Measurements from ENCODE around the gene KIAA0825. TPM values are rescaled to one million over a fixed set of nuclear protein-coding genes. Genes with fewer than 3 reads are reported as not detected.

The KIAA0825 gene
- polyA plus RNA-seq, 1 donor from 2014 or later, result 5.1 TPM

DNA sequence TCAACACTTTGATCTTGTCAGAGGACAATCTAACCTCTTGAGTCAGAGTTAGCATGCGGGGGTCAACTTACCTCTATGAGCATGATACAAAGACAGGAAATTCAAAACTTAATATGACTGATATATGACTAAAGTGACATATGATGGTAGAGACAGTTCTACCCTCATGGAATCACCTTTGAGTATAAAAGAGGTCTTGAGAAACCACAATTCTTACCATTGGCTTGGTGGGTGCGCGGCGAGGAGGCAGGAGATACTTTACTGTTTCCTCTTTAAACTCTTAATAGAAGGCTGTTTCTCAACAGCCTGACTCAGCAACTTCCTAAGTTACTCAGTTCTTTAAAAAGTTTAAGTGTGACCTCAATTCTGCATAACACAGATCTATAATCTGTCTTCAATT is 372.8 kb downstream of the KIAA0825 start:
- Histone ChIP-seq H3K9me2 (ENCODE audit: insufficient read depth, low read length) (no peaks in the 10 kb centered on the region), H3F3A (ENCODE audit: insufficient read depth, low read length, poor library complexity, severe bottlenecking) (no peaks in the 10 kb centered on the region), H3K79me2 (replicated peaks; ENCODE audit: insufficient read depth, low read length) (no peaks in the 10 kb centered on the region), H3K9ac (ENCODE audit: low read length) (no peak overlapping the region), H3K27ac (ENCODE audit: low read length) (no peak overlapping the region), H2AFZ (ENCODE audit: low read depth, low read length) (no peak overlapping the region), H4K20me1 (ENCODE audit: insufficient read depth) (no peaks in the 10 kb centered on the region), H3K4me2 (ENCODE audit: low read length) (no peak overlapping the region), H3K4me3 (ENCODE audit: low read length) (no peak overlapping the region), H3K27me3 (ENCODE audit: insufficient read depth, low read depth, low read length) (no peaks in the 10 kb centered on the region), H3K9me3 (ENCODE audit: low read length) (no peaks in the 10 kb centered on the region), H3K36me3 (ENCODE audit: insufficient read depth, low read length) (no peaks in the 10 kb centered on the region)
- TF ChIP-seq SMC3 (conservative IDR thresholded peaks at IDR 0.05; ENCODE audit: poor library complexity), result no peak
- no peak for TF ChIP-seq TAF1 (IDR thresholded peaks at IDR 0.05; ENCODE audit: low read depth)
- no peak for TF ChIP-seq EP300 (conservative IDR thresholded peaks at IDR 0.05; ENCODE audit: poor library complexity, severe bottlenecking)
- TF ChIP-seq, protein P1, sequence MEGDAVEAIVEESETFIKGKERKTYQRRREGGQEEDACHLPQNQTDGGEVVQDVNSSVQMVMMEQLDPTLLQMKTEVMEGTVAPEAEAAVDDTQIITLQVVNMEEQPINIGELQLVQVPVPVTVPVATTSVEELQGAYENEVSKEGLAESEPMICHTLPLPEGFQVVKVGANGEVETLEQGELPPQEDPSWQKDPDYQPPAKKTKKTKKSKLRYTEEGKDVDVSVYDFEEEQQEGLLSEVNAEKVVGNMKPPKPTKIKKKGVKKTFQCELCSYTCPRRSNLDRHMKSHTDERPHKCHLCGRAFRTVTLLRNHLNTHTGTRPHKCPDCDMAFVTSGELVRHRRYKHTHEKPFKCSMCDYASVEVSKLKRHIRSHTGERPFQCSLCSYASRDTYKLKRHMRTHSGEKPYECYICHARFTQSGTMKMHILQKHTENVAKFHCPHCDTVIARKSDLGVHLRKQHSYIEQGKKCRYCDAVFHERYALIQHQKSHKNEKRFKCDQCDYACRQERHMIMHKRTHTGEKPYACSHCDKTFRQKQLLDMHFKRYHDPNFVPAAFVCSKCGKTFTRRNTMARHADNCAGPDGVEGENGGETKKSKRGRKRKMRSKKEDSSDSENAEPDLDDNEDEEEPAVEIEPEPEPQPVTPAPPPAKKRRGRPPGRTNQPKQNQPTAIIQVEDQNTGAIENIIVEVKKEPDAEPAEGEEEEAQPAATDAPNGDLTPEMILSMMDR (IDR thresholded peaks at IDR 0.05; ENCODE audit: poor library complexity, severe bottlenecking), result no peak
- TF ChIP-seq EZH2 (IDR thresholded peaks at IDR 0.05; ENCODE audit: borderline replicate concordance, insufficient read depth, low read length, poor library complexity, severe bottlenecking), result no peak
- TF ChIP-seq RAD21 (conservative IDR thresholded peaks at IDR 0.05), result no peak
- TF ChIP-seq MXI1 (conservative IDR thresholded peaks at IDR 0.05; ENCODE audit: poor library complexity, severe bottlenecking), result no peak
- TF ChIP-seq, protein P2, sequence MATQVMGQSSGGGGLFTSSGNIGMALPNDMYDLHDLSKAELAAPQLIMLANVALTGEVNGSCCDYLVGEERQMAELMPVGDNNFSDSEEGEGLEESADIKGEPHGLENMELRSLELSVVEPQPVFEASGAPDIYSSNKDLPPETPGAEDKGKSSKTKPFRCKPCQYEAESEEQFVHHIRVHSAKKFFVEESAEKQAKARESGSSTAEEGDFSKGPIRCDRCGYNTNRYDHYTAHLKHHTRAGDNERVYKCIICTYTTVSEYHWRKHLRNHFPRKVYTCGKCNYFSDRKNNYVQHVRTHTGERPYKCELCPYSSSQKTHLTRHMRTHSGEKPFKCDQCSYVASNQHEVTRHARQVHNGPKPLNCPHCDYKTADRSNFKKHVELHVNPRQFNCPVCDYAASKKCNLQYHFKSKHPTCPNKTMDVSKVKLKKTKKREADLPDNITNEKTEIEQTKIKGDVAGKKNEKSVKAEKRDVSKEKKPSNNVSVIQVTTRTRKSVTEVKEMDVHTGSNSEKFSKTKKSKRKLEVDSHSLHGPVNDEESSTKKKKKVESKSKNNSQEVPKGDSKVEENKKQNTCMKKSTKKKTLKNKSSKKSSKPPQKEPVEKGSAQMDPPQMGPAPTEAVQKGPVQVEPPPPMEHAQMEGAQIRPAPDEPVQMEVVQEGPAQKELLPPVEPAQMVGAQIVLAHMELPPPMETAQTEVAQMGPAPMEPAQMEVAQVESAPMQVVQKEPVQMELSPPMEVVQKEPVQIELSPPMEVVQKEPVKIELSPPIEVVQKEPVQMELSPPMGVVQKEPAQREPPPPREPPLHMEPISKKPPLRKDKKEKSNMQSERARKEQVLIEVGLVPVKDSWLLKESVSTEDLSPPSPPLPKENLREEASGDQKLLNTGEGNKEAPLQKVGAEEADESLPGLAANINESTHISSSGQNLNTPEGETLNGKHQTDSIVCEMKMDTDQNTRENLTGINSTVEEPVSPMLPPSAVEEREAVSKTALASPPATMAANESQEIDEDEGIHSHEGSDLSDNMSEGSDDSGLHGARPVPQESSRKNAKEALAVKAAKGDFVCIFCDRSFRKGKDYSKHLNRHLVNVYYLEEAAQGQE (IDR thresholded peaks at IDR 0.05; ENCODE audit: borderline replicate concordance), result no peak
- no peak for TF ChIP-seq POLR2AphosphoS5 (IDR thresholded peaks at IDR 0.05)

- no peaks in the 10 kb centered on the region for H3K9me2 ChIP-seq (ENCODE audit: insufficient read depth, low read length)
- H3K27ac ChIP-seq (ENCODE audit: low read length), result no peak overlapping the region
- H3K36me3 ChIP-seq (ENCODE audit: insufficient read depth, low read length), result no peaks in the 10 kb centered on the region
- no peak for TF ChIP-seq RAD21 (conservative IDR thresholded peaks at IDR 0.05)
- TF ChIP-seq, protein P2 (IDR thresholded peaks at IDR 0.05; ENCODE audit: borderline replicate concordance), result no peak
- TF ChIP-seq EP300 (conservative IDR thresholded peaks at IDR 0.05; ENCODE audit: poor library complexity, severe bottlenecking), result no peak
- TF ChIP-seq MXI1 (conservative IDR thresholded peaks at IDR 0.05; ENCODE audit: poor library complexity, severe bottlenecking), result no peak
- no peak for TF ChIP-seq SMC3 (conservative IDR thresholded peaks at IDR 0.05; ENCODE audit: poor library complexity)
- no peak for TF ChIP-seq TAF1 (IDR thresholded peaks at IDR 0.05; ENCODE audit: low read depth)
- TF ChIP-seq POLR2AphosphoS5 (IDR thresholded peaks at IDR 0.05), result no peak
- TF ChIP-seq, protein P1 (IDR thresholded peaks at IDR 0.05; ENCODE audit: poor library complexity, severe bottlenecking), result no peak
- TF ChIP-seq EZH2 (IDR thresholded peaks at IDR 0.05; ENCODE audit: borderline replicate concordance, insufficient read depth, low read length, poor library complexity, severe bottlenecking), result no peak
- H3K9me3 ChIP-seq (ENCODE audit: low read length), result no peaks in the 10 kb centered on the region
- H3F3A ChIP-seq (ENCODE audit: insufficient read depth, low read length, poor library complexity, severe bottlenecking), result no peaks in the 10 kb centered on the region
- H3K79me2 ChIP-seq (replicated peaks; ENCODE audit: insufficient read depth, low read length), result no peaks in the 10 kb centered on the region
- no peak overlapping the region for H3K4me3 ChIP-seq (ENCODE audit: low read length)
- no peak overlapping the region for H2AFZ ChIP-seq (ENCODE audit: low read depth, low read length)
- H3K4me2 ChIP-seq (ENCODE audit: low read length), result no peak overlapping the region
- no peaks in the 10 kb centered on the region for H4K20me1 ChIP-seq (ENCODE audit: insufficient read depth)
- no peaks in the 10 kb centered on the region for H3K27me3 ChIP-seq (ENCODE audit: insufficient read depth, low read depth, low read length)
- H3K9ac ChIP-seq (ENCODE audit: low read length), result no peak overlapping the region
Observed at GRCh38 chr5:94244921-94245320, 373.5 kb downstream of the KIAA0825 start.
